K562 (cell line): ENCODE results near the gene TRA2B. TPM values are rescaled to one million over a fixed set of nuclear protein-coding genes. Genes with fewer than 3 reads are reported as not detected.
A peak's percentile ranks its signal among the peaks of the same experiment; 100 is the strongest.

ENCODE experiments used
- ARID1B ChIP-seq: fragments of 450-650 bp; IDR thresholded peaks from 2 replicates; pipeline ENCODE4 v1.6.1; 2016; ENCODE audit warnings: antibody characterized with exemption, mild to moderate bottlenecking, inconsistent platforms
- BMI1 ChIP-seq: fragments of 150-350 bp; IDR thresholded peaks from 2 replicates; pipeline ENCODE4 v1.6.1; 2014; ENCODE audit warnings: low read length
- CBFA2T3 ChIP-seq: fragments of 450-650 bp; IDR thresholded peaks from 2 replicates; pipeline ENCODE4 v1.6.1; 2017
- CGGBP1 ChIP-seq: fragments of 250-450 bp; sonication (Bioruptor Pico); IDR thresholded peaks from 2 replicates; pipeline ENCODE4 v1.9.0; 2021; ENCODE audit warnings: mild to moderate bottlenecking
- CHAMP1 ChIP-seq: fragments of 450-650 bp; IDR thresholded peaks from 2 replicates; pipeline ENCODE4 v1.6.1; 2016; ENCODE audit warnings: mild to moderate bottlenecking
- FOXP4 ChIP-seq: sonication (generic); formaldehyde crosslinking; IDR thresholded peaks from 2 replicates; pipeline ENCODE4 v1.8.0; 2022; ENCODE audit warnings: mild to moderate bottlenecking, missing genetic modification reagents, borderline replicate concordance
- HNRNPL ChIP-seq: fragments of 200-400 bp; formaldehyde crosslinking; IDR thresholded peaks from 2 replicates; pipeline ENCODE4 v1.6.1; 2017; ENCODE audit warnings: low read depth, mild to moderate bottlenecking, low read length
- MAFF ChIP-seq: IDR thresholded peaks from 2 replicates; pipeline ENCODE4 v1.6.1; 2012; ENCODE audit warnings: low read length, improper control_type of control experiment
- MCM3 ChIP-seq: fragments of 450-650 bp; IDR thresholded peaks from 2 replicates; pipeline ENCODE4 v1.6.1; 2016
- NFIC ChIP-seq: fragments of 450-650 bp; IDR thresholded peaks from 2 replicates; pipeline ENCODE4 v1.6.1; 2017; ENCODE audit warnings: mild to moderate bottlenecking, inconsistent platforms
- NR3C1 ChIP-seq: sonication (generic); formaldehyde crosslinking; IDR thresholded peaks from 2 replicates; pipeline ENCODE4 v1.8.1; 2022; ENCODE audit warnings: missing genetic modification reagents
- PHB ChIP-seq: fragments of 250-450 bp; sonication (Bioruptor Pico); IDR thresholded peaks from 2 replicates; pipeline ENCODE4 v1.5.0; 2021
- PHTF2 ChIP-seq: fragments of 250-450 bp; sonication (Bioruptor Pico); IDR thresholded peaks from 2 replicates; pipeline ENCODE4 v1.5.0; 2021; ENCODE audit warnings: mild to moderate bottlenecking
- PML ChIP-seq: IDR thresholded peaks from 2 replicates; pipeline ENCODE4 v1.6.1; 2012; ENCODE audit warnings: low read length, inconsistent platforms
- SMAD3 ChIP-seq: fragments of 450-650 bp; formaldehyde crosslinking; conservative IDR thresholded peaks from 2 replicates; pipeline ENCODE4 v1.4.0; 2020; ENCODE audit warnings: mild to moderate bottlenecking
- TAL1 ChIP-seq: fragments of 450-650 bp; IDR thresholded peaks from 2 replicates; pipeline ENCODE4 v1.6.1; 2016; ENCODE audit warnings: mild to moderate bottlenecking
- TBP ChIP-seq: optimal IDR thresholded peaks from 2 replicates; pipeline ENCODE3; 2011; ENCODE audit warnings: low read depth, low read length, improper control_type of control experiment
- TCF3 ChIP-seq: sonication (generic); formaldehyde crosslinking; IDR thresholded peaks from 2 replicates; pipeline ENCODE4 v1.4.0; 2020; ENCODE audit warnings: mild to moderate bottlenecking, missing genetic modification reagents
- TOE1 ChIP-seq, 2 experiments: fragments of 450-650 bp in 1 of 2; sonication (generic) in 1 of 2; formaldehyde crosslinking in 1 of 2; IDR thresholded peaks; 2 replicates each; pipeline versions ENCODE4 v1.7.1 to v1.8.0; 2016 to 2022; ENCODE audit warnings: borderline replicate concordance in 2 of 2, mild to moderate bottlenecking in 2 of 2, antibody characterized with exemption in 1 of 2, inconsistent platforms in 1 of 2, low read depth in 1 of 2, missing genetic modification reagents in 1 of 2, moderate library complexity in 1 of 2
- YBX1 ChIP-seq: fragments of 450-650 bp; IDR thresholded peaks from 2 replicates; pipeline ENCODE4 v1.7.1; 2016; ENCODE audit warnings: mild to moderate bottlenecking
- ZBTB12 ChIP-seq: fragments of 250-450 bp; sonication (Bioruptor Pico); IDR thresholded peaks from 2 replicates; pipeline ENCODE4 v1.4.0; 2020
- ZBTB34 ChIP-seq: fragments of 250-450 bp; sonication (Bioruptor Pico); IDR thresholded peaks from 2 replicates; pipeline ENCODE4 v1.8.0; 2021; ENCODE audit warnings: mild to moderate bottlenecking, moderate library complexity
- ZBTB7A ChIP-seq: IDR thresholded peaks from 2 replicates; pipeline ENCODE4 v1.6.1; 2011; ENCODE audit warnings: low read depth, mild to moderate bottlenecking, low read length, moderate library complexity, borderline replicate concordance; ENCODE audit not compliant: control insufficient read depth
- ZNF316 ChIP-seq: fragments of 450-650 bp; IDR thresholded peaks from 2 replicates; pipeline ENCODE4 v1.6.1; 2016
- ZNF41 ChIP-seq: fragments of 250-450 bp; sonication (Bioruptor Pico); conservative IDR thresholded peaks from 2 replicates; pipeline ENCODE4 v1.4.0; 2020; ENCODE audit warnings: mild to moderate bottlenecking
- ZNF436 ChIP-seq: fragments of 250-450, 450-650 bp; sonication (Bioruptor Pico); formaldehyde crosslinking; IDR thresholded peaks from 2 replicates; pipeline ENCODE4 v1.7.0; 2020; ENCODE audit warnings: mild to moderate bottlenecking
- polyA plus RNA-seq, 8 experiments: library from polyadenylated mRNA; depleted of rRNA in 4 of 8; stranded (reverse) in 5 of 8; unstranded in 3 of 8; fragments of >200 nt; fragmentation: Nextera tagmentation in 2 of 8; fragmentation: Illumina TruSeq in 1 of 8; extraction: Ambion mirVana in 2 of 8; extraction: Trizol in 1 of 8; gene quantifications; 2 replicates each; pipeline versions ENCODE4 v1.2.1 to v1.2.3, GENCODE V29; 2011 to 2014; ENCODE audit warnings: inconsistent platforms in 1 of 8, missing spikeins in 1 of 8
- total RNA-seq, 7 experiments: library from RNA; depleted of rRNA in 6 of 7; stranded (reverse); fragments of >200 nt in 6 of 7; fragmentation: Illumina TruSeq in 2 of 7; extraction: Trizol in 2 of 7; gene quantifications; 2 replicates each; pipeline versions ENCODE4 v1.2.1 to v1.2.3, GENCODE V29; 2011 to 2021; ENCODE audit warnings: low replicate concordance in 1 of 7

TRA2B gene
- total and polyA plus RNA-seq, 9 of the 15 experiments (the other 6 are each of a cell fraction or from before 2014, with no cell fraction given), result 105 to 411 (median 278) TPM

GRCh38 chr3:185866555-185866954 lies 71.3 kb downstream of the TRA2B start (continued):
- TF ChIP-seq CHAMP1 (no peak), NFIC (no peak), ZNF41 (CRISPR knock-in tag) (no peak), PHB (CRISPR knock-in tag) (no peak), MAFF (no peak), ZBTB12 (no peak), ZNF436 (CRISPR knock-in tag) (no peak), BMI1 (no peak), HNRNPL (no peak), ARID1B (0 out of 2 replicates have a peak, but pooled peaks have one; percentile 20), CBFA2T3 (0 out of 2 replicates have a peak, but pooled peaks have one; percentile 10), CGGBP1 (CRISPR knock-in tag) (no peak), YBX1 (no peak), ZBTB7A (no peak), TAL1 (0 out of 2 replicates have a peak, but pooled peaks have one; percentile 10), NR3C1 (CRISPR knock-in tag) (no peak), PML (no peak), ZNF316 (no peak), SMAD3 (CRISPR knock-in tag) (no peak), FOXP4 (CRISPR knock-in tag) (no peak), PHTF2 (CRISPR knock-in tag) (no peak), TBP (no peak), ZBTB34 (CRISPR knock-in tag) (no peak), TOE1 (IDR thresholded peaks at IDR 0.05; ENCODE audit: borderline replicate concordance) (no peak), TOE1 (CRISPR knock-in tag; IDR thresholded peaks at IDR 0.05; ENCODE audit: borderline replicate concordance, low read depth) (no peak), MCM3 (no peak), TCF3 (CRISPR knock-in tag) (peak; percentile 45; the same call in 1 of the 2 replicates)
